Osteoblast (primary cell): ENCODE measurements around the gene WDR37. TPM values are rescaled to one million over a fixed set of nuclear protein-coding genes. Genes with fewer than 3 reads are reported as not detected.

Source experiments
- DNase-seq: peaks from one replicate; pipeline ENCODE4 v3.0.0; 2011; ENCODE audit warnings: low spot score, mixed read lengths; ENCODE audit not compliant: insufficient read length; ENCODE audit errors: missing footprints
- H2AFZ ChIP-seq: 2 replicates; pipeline ENCODE4 v1.6.0; 2011; ENCODE audit warnings: mild to moderate bottlenecking, low read length
- H3K27ac ChIP-seq: 2 replicates; pipeline ENCODE4 v1.5.1; 2011; ENCODE audit warnings: mild to moderate bottlenecking, low read depth, low read length, moderate library complexity
- H3K27me3 ChIP-seq: 2 replicates; pipeline ENCODE4 v1.6.0; 2012; ENCODE audit warnings: mild to moderate bottlenecking, control low read depth, inconsistent platforms, low read length, moderate library complexity; ENCODE audit not compliant: insufficient read depth
- H3K36me3 ChIP-seq: 2 replicates; pipeline ENCODE4 v1.5.1; 2011; ENCODE audit warnings: mild to moderate bottlenecking, low read length, control low read depth, moderate library complexity; ENCODE audit not compliant: insufficient read depth
- H3K4me1 ChIP-seq: 2 replicates; pipeline ENCODE4 v1.5.1; 2011; ENCODE audit warnings: mild to moderate bottlenecking, low read length, control low read depth, moderate library complexity; ENCODE audit not compliant: insufficient read depth
- H3K4me2 ChIP-seq: 2 replicates; pipeline ENCODE4 v1.6.0; 2011; ENCODE audit warnings: mild to moderate bottlenecking, low read length; ENCODE audit not compliant: insufficient read depth
- H3K4me3 ChIP-seq: fragments of 200-600 bp; sonication (generic); 3 replicates; pipeline ENCODE4 v1.5.1; 2012; ENCODE audit warnings: mild to moderate bottlenecking, low read length, inconsistent platforms; ENCODE audit not compliant: insufficient read depth
- H3K79me2 ChIP-seq: 2 replicates; pipeline ENCODE4 v1.6.0; 2012; ENCODE audit warnings: mild to moderate bottlenecking, low read length, control low read depth, inconsistent platforms; ENCODE audit not compliant: insufficient read depth
- H3K9me3 ChIP-seq: 2 replicates; pipeline ENCODE4 v1.5.1; 2011; ENCODE audit warnings: low read depth, low read length, control low read depth
- H4K20me1 ChIP-seq: 2 replicates; pipeline ENCODE4 v1.6.0; 2012; ENCODE audit warnings: mild to moderate bottlenecking, low read length, control low read depth; ENCODE audit not compliant: insufficient read depth
- total RNA-seq: library from RNA; depleted of rRNA; stranded (reverse); fragments of >200 nt; gene quantifications from 2 replicates; pipeline ENCODE4 v1.2.3, GENCODE V29; 2012
- TF ChIP-seq, protein P1 (sequence below): IDR thresholded peaks from 2 replicates; pipeline ENCODE4 v1.5.1; 2011; ENCODE audit warnings: mild to moderate bottlenecking, low read depth, low read length, moderate library complexity; ENCODE audit errors: extremely low read depth

Gene WDR37
- total RNA-seq, 1 donor = 18.8 TPM

DNA sequence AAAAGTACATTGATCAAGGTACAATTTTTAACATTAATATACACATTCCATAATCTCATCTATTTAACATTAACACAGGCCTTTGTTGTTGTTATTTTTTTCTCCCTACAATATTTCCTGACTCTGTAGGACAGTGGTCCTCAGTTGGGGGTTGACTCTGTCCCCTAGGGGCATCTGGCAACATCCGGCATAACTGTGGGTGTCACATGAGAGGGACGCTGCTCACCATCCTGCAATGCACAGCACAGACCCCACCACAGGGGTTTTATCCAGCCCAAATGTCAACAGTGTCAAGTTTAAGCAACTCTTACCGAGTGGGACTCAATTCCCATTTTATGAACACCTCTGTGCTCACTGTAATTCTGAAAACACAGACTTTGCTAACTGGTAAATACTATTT, 16.1 kb upstream of the WDR37 start:
- Histone ChIP-seq H3K4me2 (no peak overlapping the region), H3K27me3 (no peaks in the 10 kb centered on the region), H2AFZ (no peak overlapping the region), H3K9me3 (no peaks in the 10 kb centered on the region), H3K4me1 (no peaks in the 10 kb centered on the region), H3K79me2 (peaks cover 22% of the 10 kb centered on the region), H3K36me3 (peaks cover 33% of the 10 kb centered on the region), H4K20me1 (peaks cover 5% of the 10 kb centered on the region), H3K4me3 (no peak overlapping the region), H3K27ac (no peak overlapping the region)
- DNase-seq = no peak
- TF ChIP-seq, protein P1, sequence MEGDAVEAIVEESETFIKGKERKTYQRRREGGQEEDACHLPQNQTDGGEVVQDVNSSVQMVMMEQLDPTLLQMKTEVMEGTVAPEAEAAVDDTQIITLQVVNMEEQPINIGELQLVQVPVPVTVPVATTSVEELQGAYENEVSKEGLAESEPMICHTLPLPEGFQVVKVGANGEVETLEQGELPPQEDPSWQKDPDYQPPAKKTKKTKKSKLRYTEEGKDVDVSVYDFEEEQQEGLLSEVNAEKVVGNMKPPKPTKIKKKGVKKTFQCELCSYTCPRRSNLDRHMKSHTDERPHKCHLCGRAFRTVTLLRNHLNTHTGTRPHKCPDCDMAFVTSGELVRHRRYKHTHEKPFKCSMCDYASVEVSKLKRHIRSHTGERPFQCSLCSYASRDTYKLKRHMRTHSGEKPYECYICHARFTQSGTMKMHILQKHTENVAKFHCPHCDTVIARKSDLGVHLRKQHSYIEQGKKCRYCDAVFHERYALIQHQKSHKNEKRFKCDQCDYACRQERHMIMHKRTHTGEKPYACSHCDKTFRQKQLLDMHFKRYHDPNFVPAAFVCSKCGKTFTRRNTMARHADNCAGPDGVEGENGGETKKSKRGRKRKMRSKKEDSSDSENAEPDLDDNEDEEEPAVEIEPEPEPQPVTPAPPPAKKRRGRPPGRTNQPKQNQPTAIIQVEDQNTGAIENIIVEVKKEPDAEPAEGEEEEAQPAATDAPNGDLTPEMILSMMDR = no peak

DNA sequence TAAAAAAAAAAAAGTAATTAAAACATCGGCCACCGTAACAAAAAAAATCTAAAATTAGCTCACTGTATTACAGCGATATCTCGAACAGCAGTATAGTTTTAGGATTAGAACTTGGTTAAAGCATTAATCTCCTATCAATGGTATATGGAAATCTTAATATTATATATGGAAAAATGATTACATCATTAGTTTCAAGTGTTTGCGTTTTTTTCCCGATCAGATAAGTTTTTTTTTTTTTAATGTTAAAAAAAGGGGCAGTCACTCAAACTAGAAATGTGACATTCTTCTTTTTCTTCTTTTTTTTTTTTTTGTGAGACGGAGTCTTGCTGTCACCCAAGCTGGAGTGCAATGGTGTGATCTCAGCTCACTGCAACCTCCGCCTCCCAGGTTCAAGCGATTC, 14.7 kb upstream of the WDR37 start:
- TF ChIP-seq, protein P1 = no peak
- Histone ChIP-seq H3K79me2 (peaks cover 35% of the 10 kb centered on the region), H3K4me2 (no peak overlapping the region), H4K20me1 (peaks cover 13% of the 10 kb centered on the region), H3K36me3 (peaks cover 33% of the 10 kb centered on the region), H3K4me3 (no peak overlapping the region), H3K4me1 (no peaks in the 10 kb centered on the region), H3K27ac (no peak overlapping the region), H2AFZ (no peak overlapping the region), H3K9me3 (no peaks in the 10 kb centered on the region), H3K27me3 (no peaks in the 10 kb centered on the region)
- no peak for DNase-seq

GRCh38 chr10:1043532-1043995, 12.6 kb upstream of the WDR37 start:
- no peak overlapping the region for H3K27ac ChIP-seq
- no peak overlapping the region for H3K4me2 ChIP-seq
- H3K36me3 ChIP-seq = peaks cover 33% of the 10 kb centered on the region
- TF ChIP-seq, protein P1 = no peak
- peaks cover 6% of the 10 kb centered on the region for H3K4me1 ChIP-seq
- no peak overlapping the region for H3K4me3 ChIP-seq
- no peaks in the 10 kb centered on the region for H3K9me3 ChIP-seq
- H3K27me3 ChIP-seq = no peaks in the 10 kb centered on the region
- peaks cover 48% of the 10 kb centered on the region for H3K79me2 ChIP-seq
- H4K20me1 ChIP-seq = peaks cover 24% of the 10 kb centered on the region
- no peak overlapping the region for H2AFZ ChIP-seq
- DNase-seq = no peak

- Histone ChIP-seq H2AFZ (no peak overlapping the region), H3K27me3 (no peaks in the 10 kb centered on the region), H3K4me1 (peaks cover 6% of the 10 kb centered on the region), H3K36me3 (peaks cover 33% of the 10 kb centered on the region), H3K4me3 (no peak overlapping the region), H4K20me1 (peaks cover 24% of the 10 kb centered on the region), H3K79me2 (peaks cover 48% of the 10 kb centered on the region), H3K27ac (no peak overlapping the region), H3K9me3 (no peaks in the 10 kb centered on the region), H3K4me2 (no peak overlapping the region)
- TF ChIP-seq, protein P1 = no peak
- DNase-seq = no peak
Measured at GRCh38 chr10:1044146-1044545, 12.0 kb upstream of the WDR37 start.
